ENCODE results near the gene CLBA1.
"Not testable (repeated sequence)": the region's sequence is repeated elsewhere in the genome, so short reads cannot be mapped to it uniquely, and the experiment has no call there.

CLBA1 gene

DNA sequence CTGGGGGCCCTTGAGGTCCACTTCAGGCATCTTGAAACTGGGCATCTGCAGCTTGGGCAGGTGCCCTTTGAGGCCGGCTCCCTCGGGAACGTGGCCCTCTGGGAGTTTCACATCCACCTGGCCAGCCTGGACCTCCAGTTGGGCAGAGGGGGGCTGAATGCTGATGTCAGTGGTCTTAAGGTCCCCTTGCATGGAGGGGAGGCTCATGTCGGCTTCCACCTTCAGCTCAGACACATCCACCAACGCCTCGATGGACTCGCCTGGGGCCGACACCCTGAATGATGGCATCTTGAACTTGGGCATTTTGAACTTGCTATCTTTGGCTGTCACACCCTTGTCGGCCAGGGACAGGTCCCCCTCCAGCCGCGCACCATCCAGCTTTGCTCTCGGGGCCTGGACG is 38.4 kb upstream of the CLBA1 start:
- not testable (repeated sequence) for H3K4me3 ChIP-seq (ENCODE audit: low read length); DNase-seq (ENCODE audit: low read depth)

DNA sequence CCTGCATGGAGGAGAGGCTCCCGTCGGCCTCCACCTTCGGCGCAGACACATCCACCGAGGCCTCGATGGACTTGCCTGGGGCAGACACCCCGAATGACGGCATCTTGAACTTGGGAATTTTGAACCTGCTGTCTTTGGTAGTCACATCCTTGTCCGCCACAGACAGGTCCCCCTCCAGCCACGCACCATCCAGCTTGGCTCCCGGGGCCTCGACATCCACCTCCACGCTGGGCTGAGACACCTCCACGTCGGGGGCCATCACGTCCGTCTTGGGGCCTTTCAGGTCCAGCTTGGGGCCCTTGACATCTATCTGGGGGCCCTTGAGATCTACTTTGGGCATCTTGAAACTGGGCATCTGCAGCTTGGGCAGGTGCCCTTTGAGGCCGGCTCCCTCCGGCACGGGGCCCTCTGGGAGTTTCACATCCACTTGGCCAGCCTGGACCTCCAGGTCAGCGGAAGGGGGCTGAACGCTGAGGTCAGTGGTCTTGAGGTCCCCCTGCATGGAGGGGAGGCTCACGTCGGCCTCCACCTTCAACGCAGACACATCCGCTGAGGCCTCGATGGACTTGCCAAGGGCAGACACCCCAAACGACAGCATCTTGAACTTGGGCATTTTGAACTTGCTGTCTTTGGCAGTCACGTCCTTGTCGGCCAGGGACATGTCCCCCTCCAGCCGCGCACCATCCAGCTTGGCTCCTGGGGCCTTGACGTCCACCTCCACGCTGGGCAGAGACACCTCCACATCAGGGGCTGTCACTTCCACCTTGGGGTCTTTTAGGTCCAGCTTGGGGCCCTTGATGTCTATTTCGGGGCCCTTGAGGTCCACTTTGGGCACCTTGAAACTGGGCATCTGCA is 37.5 kb upstream of the CLBA1 start:
- not testable (repeated sequence) for DNase-seq (ENCODE audit: low read depth); H3K4me3 ChIP-seq (ENCODE audit: low read length)

DNA sequence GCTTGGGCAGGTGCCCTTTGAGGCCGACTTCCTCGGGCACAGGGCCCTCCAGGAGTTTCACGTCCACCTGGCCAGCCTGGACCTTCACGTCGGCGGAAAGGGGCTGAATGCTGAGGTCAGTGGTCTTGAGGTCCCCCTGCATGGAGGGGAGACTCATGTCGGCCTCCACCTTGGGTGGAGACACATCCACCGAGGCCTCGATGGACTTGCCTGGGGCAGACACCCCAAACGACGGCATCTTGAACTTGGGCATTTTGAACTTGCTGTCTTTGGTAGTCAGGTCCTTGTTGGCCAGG is 36.9 kb upstream of the CLBA1 start:
- DNase-seq (ENCODE audit: low read depth): no peak
- no peak overlapping the region for H3K4me3 ChIP-seq (ENCODE audit: low read length)
- TF ChIP-seq, protein P1, sequence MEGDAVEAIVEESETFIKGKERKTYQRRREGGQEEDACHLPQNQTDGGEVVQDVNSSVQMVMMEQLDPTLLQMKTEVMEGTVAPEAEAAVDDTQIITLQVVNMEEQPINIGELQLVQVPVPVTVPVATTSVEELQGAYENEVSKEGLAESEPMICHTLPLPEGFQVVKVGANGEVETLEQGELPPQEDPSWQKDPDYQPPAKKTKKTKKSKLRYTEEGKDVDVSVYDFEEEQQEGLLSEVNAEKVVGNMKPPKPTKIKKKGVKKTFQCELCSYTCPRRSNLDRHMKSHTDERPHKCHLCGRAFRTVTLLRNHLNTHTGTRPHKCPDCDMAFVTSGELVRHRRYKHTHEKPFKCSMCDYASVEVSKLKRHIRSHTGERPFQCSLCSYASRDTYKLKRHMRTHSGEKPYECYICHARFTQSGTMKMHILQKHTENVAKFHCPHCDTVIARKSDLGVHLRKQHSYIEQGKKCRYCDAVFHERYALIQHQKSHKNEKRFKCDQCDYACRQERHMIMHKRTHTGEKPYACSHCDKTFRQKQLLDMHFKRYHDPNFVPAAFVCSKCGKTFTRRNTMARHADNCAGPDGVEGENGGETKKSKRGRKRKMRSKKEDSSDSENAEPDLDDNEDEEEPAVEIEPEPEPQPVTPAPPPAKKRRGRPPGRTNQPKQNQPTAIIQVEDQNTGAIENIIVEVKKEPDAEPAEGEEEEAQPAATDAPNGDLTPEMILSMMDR (conservative IDR thresholded peaks at IDR 0.05; ENCODE audit: low read depth, low read length): no peak

DNA sequence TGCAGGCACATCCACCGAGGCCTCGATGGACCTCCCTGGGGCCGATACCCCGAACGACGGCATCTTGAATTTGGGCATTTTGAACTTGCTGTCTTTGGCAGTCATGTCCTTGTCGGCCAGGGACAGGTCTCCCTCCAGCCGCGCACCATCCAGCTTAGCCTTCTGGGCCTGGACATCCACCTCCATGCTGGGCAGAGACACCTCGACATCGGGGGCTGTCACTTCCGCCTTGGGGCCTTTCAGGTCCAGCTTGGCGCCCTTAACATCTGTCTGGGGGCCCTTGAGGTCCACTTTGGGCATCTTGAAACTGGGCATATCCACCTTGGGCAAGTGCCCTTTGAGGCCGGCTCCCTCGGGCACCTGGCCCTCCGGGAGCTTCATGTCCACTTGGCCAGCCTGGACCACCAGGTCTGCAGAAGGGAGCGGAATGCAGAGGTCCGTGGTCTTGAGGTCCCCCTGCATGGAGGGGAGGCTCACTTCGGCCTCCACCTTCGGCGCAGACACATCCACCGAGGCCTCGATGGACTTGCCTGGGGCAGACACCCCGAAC is 36.1 kb upstream of the CLBA1 start:
- not testable (repeated sequence) for H3K4me3 ChIP-seq (ENCODE audit: low read length); DNase-seq (ENCODE audit: low read depth)

DNA sequence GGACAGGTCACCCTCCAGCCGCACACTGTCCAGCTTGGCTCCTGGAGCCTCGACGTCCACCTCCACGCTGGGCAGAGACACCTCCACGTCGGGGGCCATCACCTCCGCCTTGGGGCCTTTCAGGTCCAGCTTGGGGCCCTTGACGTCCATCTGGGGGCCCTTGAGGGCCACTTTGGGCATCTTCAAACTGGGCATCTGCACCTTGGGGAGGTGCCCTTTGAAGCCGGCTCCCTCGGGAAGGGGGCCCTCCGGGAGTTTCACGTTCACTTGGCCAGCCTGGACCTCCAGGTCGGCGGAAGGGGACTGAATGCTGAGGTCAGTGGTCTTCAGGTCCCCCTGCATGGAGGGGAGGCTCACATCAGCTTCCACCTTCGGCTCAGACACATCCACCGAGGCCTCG is 35.6 kb upstream of the CLBA1 start:
- no peak overlapping the region for H3K4me3 ChIP-seq (ENCODE audit: low read length)
- TF ChIP-seq, protein P1 (conservative IDR thresholded peaks at IDR 0.05; ENCODE audit: low read depth, low read length): no peak
- DNase-seq (ENCODE audit: low read depth): no peak

DNA sequence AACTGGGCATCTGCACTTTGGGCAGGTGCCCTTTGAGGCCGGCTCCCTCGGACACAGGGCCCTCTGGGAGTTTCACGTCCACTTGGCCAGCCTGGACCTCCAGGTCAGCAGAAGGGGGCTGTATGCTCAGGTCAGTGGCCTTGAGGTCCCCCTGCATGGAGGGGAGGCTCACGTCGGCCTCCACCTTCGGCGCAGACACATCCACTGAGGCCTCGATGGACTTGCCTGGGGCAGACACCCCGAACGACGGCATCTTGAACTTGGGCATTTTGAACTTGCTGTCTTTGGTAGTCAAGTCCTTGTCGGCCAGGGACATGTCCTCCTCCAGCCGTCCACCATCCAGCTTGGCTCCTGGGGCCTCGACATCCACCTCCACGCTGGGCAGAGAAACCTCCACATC is 34.9 kb upstream of the CLBA1 start:
- not testable (repeated sequence) for DNase-seq (ENCODE audit: low read depth); H3K4me3 ChIP-seq (ENCODE audit: low read length)

DNA sequence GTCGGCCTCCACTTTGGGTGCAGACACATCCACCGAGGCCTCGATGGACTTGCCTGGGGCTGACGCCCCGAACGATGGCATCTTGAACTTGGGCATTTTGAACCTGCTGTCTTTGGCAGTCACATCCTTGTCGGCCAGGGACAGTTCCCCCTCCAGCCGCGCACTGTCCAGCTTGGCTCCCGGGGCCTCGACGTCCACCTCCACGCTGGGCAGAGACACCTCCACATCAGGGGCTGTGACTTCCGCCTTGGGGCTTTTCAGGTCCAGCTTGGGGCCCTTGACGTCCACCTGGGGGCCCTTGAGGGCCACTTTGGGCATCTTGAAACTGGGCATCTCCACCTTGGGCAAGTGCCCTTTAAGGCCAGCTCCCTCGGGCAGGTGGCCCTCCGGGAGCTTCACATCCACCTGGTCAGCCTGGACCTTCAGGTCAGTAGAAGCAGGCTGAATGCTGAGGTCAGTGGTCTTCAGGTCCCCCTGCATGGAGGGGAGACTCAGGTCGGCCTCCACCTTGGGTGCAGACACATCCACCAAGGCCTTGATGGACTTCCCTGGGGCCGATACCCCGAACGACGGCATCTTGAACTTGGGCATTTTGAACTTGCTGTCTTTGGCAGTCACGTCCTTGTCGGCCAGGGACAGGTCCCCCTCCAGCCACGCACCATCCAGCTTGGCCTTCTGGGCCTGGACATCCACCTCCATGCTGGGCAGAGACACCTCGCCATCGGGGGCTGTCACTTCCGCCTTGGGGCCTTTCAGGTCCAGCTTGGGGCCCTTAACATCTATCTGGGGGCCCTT is 33.5 kb upstream of the CLBA1 start:
- H3K4me3 ChIP-seq (ENCODE audit: low read length); DNase-seq (ENCODE audit: low read depth): not testable (repeated sequence)

DNA sequence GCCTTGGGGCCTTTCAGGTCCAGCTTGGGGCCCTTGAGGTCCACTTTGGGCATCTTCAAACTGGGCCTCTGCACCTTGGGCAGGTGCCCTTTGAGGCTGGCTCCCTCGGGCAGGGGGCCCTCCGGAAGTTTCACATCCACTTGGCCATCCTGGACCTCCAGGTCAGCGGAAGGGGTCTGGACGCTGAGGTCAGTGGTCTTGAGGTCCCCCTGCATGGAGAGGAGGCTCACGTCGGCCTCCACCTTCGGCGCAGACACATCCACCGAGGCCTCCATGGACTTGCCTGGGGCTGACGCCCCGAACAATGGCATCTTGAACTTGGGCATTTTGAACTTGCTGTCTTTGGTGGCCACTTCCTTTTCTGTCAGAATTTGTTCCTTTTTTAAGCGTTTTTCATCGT is 32.5 kb upstream of the CLBA1 start:
- no peak for DNase-seq (ENCODE audit: low read depth)
- H3K4me3 ChIP-seq (ENCODE audit: low read length): no peak overlapping the region
- TF ChIP-seq, protein P1 (conservative IDR thresholded peaks at IDR 0.05; ENCODE audit: low read depth, low read length): no peak

DNA sequence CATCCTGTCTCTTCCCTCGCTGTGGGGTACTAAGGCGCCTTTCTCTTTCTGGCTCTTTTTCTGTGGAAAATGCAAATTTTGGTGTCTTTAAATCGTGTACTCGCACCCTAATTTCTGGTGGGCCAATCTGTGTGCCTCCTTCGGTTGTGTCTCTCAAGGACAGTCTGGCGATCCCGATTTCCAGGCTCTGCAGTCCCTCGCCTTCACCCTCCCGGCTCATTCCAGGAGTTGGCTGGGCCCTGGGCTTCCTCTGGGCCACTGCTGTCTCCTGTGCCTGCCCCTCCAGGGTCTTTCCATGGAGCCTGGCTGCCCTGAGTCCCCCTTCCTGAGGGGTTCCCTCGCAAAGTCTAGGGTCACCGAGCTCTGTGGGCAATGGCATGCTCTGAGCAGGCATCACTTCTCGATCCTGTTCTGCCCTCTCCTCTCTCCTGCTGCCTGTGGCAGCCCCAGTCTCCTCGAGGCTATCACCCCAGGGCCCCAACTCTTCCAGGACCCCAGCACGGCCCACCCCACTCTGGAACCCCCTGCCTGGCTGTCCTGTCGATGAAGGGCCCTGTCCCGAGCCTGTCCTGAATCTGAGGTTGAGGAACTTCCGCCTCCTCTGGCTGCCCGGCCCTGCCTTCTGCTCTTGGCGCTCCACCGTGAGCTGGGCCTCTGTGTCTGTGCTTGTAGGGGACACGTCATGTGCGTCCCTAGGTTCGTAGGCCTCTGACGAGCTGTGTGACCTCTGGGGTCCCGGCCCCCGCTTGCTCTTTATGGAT is 31.5 kb upstream of the CLBA1 start:
- TF ChIP-seq, protein P1 (conservative IDR thresholded peaks at IDR 0.05; ENCODE audit: low read depth, low read length): no peak
- no peak overlapping the region for H3K4me3 ChIP-seq (ENCODE audit: low read length)
- DNase-seq (ENCODE audit: low read depth): no peak

Measured in retinal pigment epithelial cell (primary cell).